GM19395 (cell line): ENCODE measurements around the gene RTL10.

ENCODE experiments used
- ATAC-seq: cut with Tn5 transposase; IDR thresholded peaks from one replicate; pipeline ENCODE4 v1.9.1; 2021; ENCODE audit warnings: mild to moderate bottlenecking, moderate library complexity; ENCODE audit not compliant: unreplicated experiment

The RTL10 gene

GRCh38 chr22:19866665-19867009 lies 12.0 kb upstream of the RTL10 start:
- ATAC-seq, result no peak

- no peak for ATAC-seq
These were observed 10.6 kb upstream of the RTL10 start for GRCh38 chr22:19865141-19865829.

- no peak for ATAC-seq
These were observed 9.9 kb upstream of the RTL10 start for GRCh38 chr22:19864538-19865106.

GRCh38 chr22:19863571-19863970 lies 8.9 kb upstream of the RTL10 start:
- ATAC-seq, result no peak

- no peak for ATAC-seq
These were observed 8.1 kb upstream of the RTL10 start for GRCh38 chr22:19862619-19863246.

GRCh38 chr22:19859861-19860510 lies 5.3 kb upstream of the RTL10 start:
- no peak for ATAC-seq

GRCh38 chr22:19857382-19857781 lies 2.7 kb upstream of the RTL10 start:
- no peak for ATAC-seq

- ATAC-seq, result peak; percentile 14
These were observed 1.1 kb upstream of the RTL10 start for GRCh38 chr22:19855504-19856409.

GRCh38 chr22:19853879-19854777 lies 546 bp downstream of the RTL10 start:
- peak; percentile 13 for ATAC-seq

GRCh38 chr22:19853058-19853878 lies 1.4 kb downstream of the RTL10 start:
- ATAC-seq, result no peak

- ATAC-seq, result no peak
These were observed 2.4 kb downstream of the RTL10 start for GRCh38 chr22:19852177-19852781.

GRCh38 chr22:19851291-19852176 lies 3.1 kb downstream of the RTL10 start:
- ATAC-seq, result no peak

GRCh38 chr22:19850763-19851109 lies 3.9 kb downstream of the RTL10 start:
- ATAC-seq, result no peak

GRCh38 chr22:19849835-19850762 lies 4.6 kb downstream of the RTL10 start:
- no peak for ATAC-seq

GRCh38 chr22:19848298-19849224 lies 6.1 kb downstream of the RTL10 start:
- ATAC-seq, result no peak

GRCh38 chr22:19847345-19847632 lies 7.4 kb downstream of the RTL10 start:
- no peak for ATAC-seq
